K562 (cell line): ENCODE data around the gene DUS1L. TPM values are rescaled to one million over a fixed set of nuclear protein-coding genes. Genes with fewer than 3 reads are reported as not detected.
A peak's percentile ranks its signal among the peaks of the same experiment; 100 is the strongest.

Experiments used
- ATAC-seq: fragments of 200-7000 bp; cut with Tn5 transposase; 3 replicates; pipeline ENCODE4 v1.9.1; 2020; ENCODE audit warnings: moderate library complexity
- BruUV-seq: library from RNA; stranded (reverse); fragments of 400-500 nt; replicated peaks from 2 replicates; lab custom pipeline; 2021; lab: Mats Ljungman, UMichigan
- CTCF ChIA-PET: fragments of 300-600 bp; formaldehyde crosslinking; extraction: SDS; loops from one replicate; lab custom pipeline; 2021; ENCODE audit warnings: low intra/inter-chr PET ratio; lab: Yijun Ruan, JAX
- POLR2A ChIA-PET: fragments of 300-600, 350-650 bp; sonication (Branson Sonifier 250); formaldehyde crosslinking; extraction: SDS; loops from one replicate; lab custom pipeline; 2021; ENCODE audit warnings: antibody characterized with exemption, inconsistent platforms; lab: Yijun Ruan, JAX
- DNase-seq, 4 experiments: peaks; one replicate each; pipeline versions ENCODE4 v3.0.0 to v3.0.0-alpha.2; 2011 to 2018; ENCODE audit warnings: low spot score in 3 of 4, mixed read lengths in 3 of 4; ENCODE audit errors: extremely low read depth in 1 of 4
- FAIRE-seq: peaks from 2 replicates; lab custom pipeline; 2011; peaks lifted over from hg19 to GRCh38; lab: Jason Lieb, UNC
- H2AFZ ChIP-seq: 2 replicates; pipeline ENCODE4 v1.6.0; 2011; ENCODE audit warnings: low read depth, low read length, control low read depth, inconsistent platforms
- H3K27ac ChIP-seq: fragments of 200-600 bp; 3 replicates; pipeline ENCODE4 v1.8.0; 2011; ENCODE audit warnings: low read depth, mild to moderate bottlenecking, control low read depth, inconsistent platforms, low read length, moderate library complexity, mixed read lengths; ENCODE audit errors: extremely low read depth
- H3K27me3 ChIP-seq, 2 experiments: fragments of 300-600 bp in 1 of 2; 2 replicates in 1 of 2; 3 replicates in 1 of 2; pipeline versions ENCODE4 v1.6.0 to v1.8.0; 2011; ENCODE audit warnings: inconsistent platforms in 2 of 2, low read length in 2 of 2, mild to moderate bottlenecking in 1 of 2, mixed read lengths in 1 of 2, moderate library complexity in 1 of 2; ENCODE audit not compliant: control insufficient read depth in 2 of 2, insufficient read depth in 2 of 2
- H3K36me3 ChIP-seq: fragments of 300-600 bp; 3 replicates; pipeline ENCODE4 v1.8.0; 2011; ENCODE audit warnings: mild to moderate bottlenecking, low read length, inconsistent platforms; ENCODE audit not compliant: control insufficient read depth, insufficient read depth
- H3K4me1 ChIP-seq, 2 experiments: fragments of 200-600 bp in 1 of 2; replicated peaks in 1 of 2; 2 replicates in 1 of 2; 3 replicates in 1 of 2; pipeline versions ENCODE4 v1.5.1 to v1.8.0; 2011; ENCODE audit warnings: inconsistent platforms in 2 of 2, low read length in 2 of 2, mild to moderate bottlenecking in 1 of 2, mixed read lengths in 1 of 2, moderate library complexity in 1 of 2; ENCODE audit not compliant: control insufficient read depth in 2 of 2, insufficient read depth in 2 of 2
- H3K4me2 ChIP-seq: 2 replicates; pipeline ENCODE4 v1.6.1; 2011; ENCODE audit warnings: low read length, control low read depth, inconsistent platforms, mixed read lengths; ENCODE audit not compliant: insufficient read depth
- H3K4me3 ChIP-seq: fragments of 200-600 bp; sonication (generic), shearing (Covaris generic); 2 replicates; pipeline ENCODE4 v1.5.1; 2016; ENCODE audit warnings: control low read depth, inconsistent platforms
- H3K79me2 ChIP-seq: fragments of 200-600 bp; 3 replicates; pipeline ENCODE4 v1.8.0; 2011; ENCODE audit warnings: low read length, inconsistent platforms; ENCODE audit not compliant: control insufficient read depth, insufficient read depth
- H3K9ac ChIP-seq, 2 experiments: 2 replicates each; pipeline versions ENCODE4 v1.6.0 to v1.6.1; 2011; ENCODE audit warnings: low read depth in 2 of 2, low read length in 2 of 2, control low read depth in 1 of 2, inconsistent platforms in 1 of 2, mild to moderate bottlenecking in 1 of 2, mixed read lengths in 1 of 2; ENCODE audit not compliant: insufficient read depth in 1 of 2
- H3K9me1 ChIP-seq: one replicate; pipeline ENCODE4 v1.6.0; 2011; ENCODE audit warnings: inconsistent platforms, mild to moderate bottlenecking, low read length, moderate library complexity; ENCODE audit not compliant: control insufficient read depth, insufficient read depth
- H3K9me3 ChIP-seq: replicated peaks from 2 replicates; pipeline ENCODE4 v1.5.1; 2011; ENCODE audit warnings: low read depth, low read length, inconsistent platforms; ENCODE audit not compliant: control insufficient read depth, insufficient read depth
- H4K20me1 ChIP-seq: replicated peaks from 2 replicates; pipeline ENCODE4 v1.6.1; 2011; ENCODE audit warnings: low read length, inconsistent platforms, mixed read lengths; ENCODE audit not compliant: control insufficient read depth, insufficient read depth
- ARID3B ChIP-seq: fragments of 250-450 bp; sonication (Bioruptor Pico); IDR thresholded peaks from 2 replicates; pipeline ENCODE4 v1.4.0; 2020; ENCODE audit warnings: borderline replicate concordance
- BCOR ChIP-seq: fragments of 450-650 bp; IDR thresholded peaks from 2 replicates; pipeline ENCODE4 v1.6.1; 2016
- C11orf30 ChIP-seq: fragments of 450-650 bp; IDR thresholded peaks from 2 replicates; pipeline ENCODE4 v1.6.1; 2016; ENCODE audit warnings: low read depth, mild to moderate bottlenecking
- CHD4 ChIP-seq: fragments of 200-600 bp; sonication (generic); IDR thresholded peaks from 3 replicates; pipeline ENCODE4 v1.6.1; 2012; ENCODE audit warnings: low read depth, mild to moderate bottlenecking, mixed read lengths, low read length, inconsistent platforms; ENCODE audit not compliant: insufficient read depth, insufficient replicate concordance, poor library complexity, severe bottlenecking
- E2F3 ChIP-seq: fragments of 250-450 bp; sonication (Bioruptor Pico); IDR thresholded peaks from 2 replicates; pipeline ENCODE4 v1.4.0; 2020; ENCODE audit warnings: mild to moderate bottlenecking
- ETV1 ChIP-seq: fragments of 450-650 bp; conservative IDR thresholded peaks from 2 replicates; pipeline ENCODE4 v1.6.1; 2016; ENCODE audit warnings: missing genetic modification characterization, control low read depth, low read depth, missing compliant biosample characterization
- FOXM1 ChIP-seq, 2 experiments: fragments of 450-650 bp in 1 of 2; sonication (generic) in 1 of 2; formaldehyde crosslinking in 1 of 2; IDR thresholded peaks; 2 replicates each; pipeline versions ENCODE4 v1.6.1 to v1.9.0; 2017 to 2022; ENCODE audit warnings: low read depth in 2 of 2, mild to moderate bottlenecking in 2 of 2, missing genetic modification reagents in 1 of 2, moderate library complexity in 1 of 2
- GATA2 ChIP-seq: sonication (generic); formaldehyde crosslinking; IDR thresholded peaks from 2 replicates; pipeline ENCODE4 v1.4.0; 2020; ENCODE audit warnings: mild to moderate bottlenecking, missing genetic modification reagents
- NCOR1 ChIP-seq: fragments of 450-650 bp; IDR thresholded peaks from 2 replicates; pipeline ENCODE4 v1.6.1; 2016; ENCODE audit warnings: mild to moderate bottlenecking, moderate library complexity
- SMAD2 ChIP-seq: fragments of 150-350 bp; IDR thresholded peaks from 2 replicates; pipeline ENCODE4 v1.6.1; 2014; ENCODE audit warnings: low read depth, mild to moderate bottlenecking, low read length
- SNIP1 ChIP-seq: fragments of 450-650 bp; IDR thresholded peaks from 2 replicates; pipeline ENCODE4 v1.7.1; 2017; ENCODE audit warnings: low read depth, mild to moderate bottlenecking
- TAF7 ChIP-seq: fragments of 450-650 bp; IDR thresholded peaks from 2 replicates; pipeline ENCODE4 v1.6.1; 2016; ENCODE audit warnings: missing genetic modification characterization, missing compliant biosample characterization
- ZNF12 ChIP-seq: sonication (generic); formaldehyde crosslinking; IDR thresholded peaks from 2 replicates; pipeline ENCODE4 v1.4.0; 2020; ENCODE audit warnings: mild to moderate bottlenecking, missing genetic modification reagents
- ZNF217 ChIP-seq: sonication (generic); formaldehyde crosslinking; IDR thresholded peaks from 2 replicates; pipeline ENCODE4 v1.8.0; 2022; ENCODE audit warnings: mild to moderate bottlenecking, missing genetic modification reagents
- ZNF280B ChIP-seq: fragments of 250-450 bp; sonication (Bioruptor Pico); IDR thresholded peaks from 2 replicates; pipeline ENCODE4 v1.5.1; 2021; ENCODE audit warnings: mild to moderate bottlenecking
- ZNF316 ChIP-seq: fragments of 450-650 bp; IDR thresholded peaks from 2 replicates; pipeline ENCODE4 v1.6.1; 2016
- ZNF639 ChIP-seq, 2 experiments: fragments of 200-800 bp in 1 of 2; sonication (Bioruptor generic) in 1 of 2; sonication (generic) in 1 of 2; formaldehyde crosslinking in 1 of 2; IDR thresholded peaks in 1 of 2; conservative IDR thresholded peaks in 1 of 2; 2 replicates each; pipeline versions ENCODE4 v1.5.0 to v1.6.1; 2016 to 2020; ENCODE audit warnings: missing compliant biosample characterization in 1 of 2, missing genetic modification characterization in 1 of 2, missing genetic modification reagents in 1 of 2
- ZNF668 ChIP-seq: fragments of 250-450 bp; sonication (Bioruptor Pico); IDR thresholded peaks from 2 replicates; pipeline ENCODE4 v1.8.0; 2022; ENCODE audit warnings: mild to moderate bottlenecking, inconsistent platforms
- ZNF76 ChIP-seq: fragments of 250-450 bp; sonication (Bioruptor Pico); IDR thresholded peaks from 2 replicates; pipeline ENCODE4 v1.4.0; 2020; ENCODE audit warnings: mild to moderate bottlenecking, moderate library complexity, borderline replicate concordance
- WGBS: fragments of 100-300 bp; shearing (Covaris generic); methylation state at CpG from one replicate; pipeline ENCODE4 v1.1.6; 2016; ENCODE audit warnings: low coverage, mixed read lengths; ENCODE audit not compliant: insufficient coverage; ENCODE audit errors: missing lambda C conversion rate; 5-methylcytosine and 5-hydroxymethylcytosine counted together
- in situ Hi-C: fragments of 300-500 bp; cut with MboI; formaldehyde crosslinking; loops from 4 replicates; pipeline ENCODE4 v1.15.0; 2018; ENCODE audit warnings: inconsistent platforms, mixed read lengths
- intact Hi-C: fragments of 100-400 bp; cut with micrococcal nuclease; formaldehyde crosslinking; loops from 2 replicates; pipeline ENCODE4 v1.14.2; 2022
- polyA plus RNA-seq, 8 experiments: library from polyadenylated mRNA; depleted of rRNA in 4 of 8; stranded (reverse) in 5 of 8; unstranded in 3 of 8; fragments of >200 nt; fragmentation: Nextera tagmentation in 2 of 8; fragmentation: Illumina TruSeq in 1 of 8; extraction: Ambion mirVana in 2 of 8; extraction: Trizol in 1 of 8; gene quantifications; 2 replicates each; pipeline versions ENCODE4 v1.2.1 to v1.2.3, GENCODE V29; 2011 to 2014; ENCODE audit warnings: inconsistent platforms in 1 of 8, missing spikeins in 1 of 8
- total RNA-seq, 7 experiments: library from RNA; depleted of rRNA in 6 of 7; stranded (reverse); fragments of >200 nt in 6 of 7; fragmentation: Illumina TruSeq in 2 of 7; extraction: Trizol in 2 of 7; gene quantifications; 2 replicates each; pipeline versions ENCODE4 v1.2.1 to v1.2.3, GENCODE V29; 2011 to 2021; ENCODE audit warnings: low replicate concordance in 1 of 7

The DUS1L gene
- total and polyA plus RNA-seq, 9 of the 15 experiments (the other 6 are each of a cell fraction or from before 2014, with no cell fraction given), result 7.8 to 210 (median 83.9) TPM

GRCh38 chr17:82021900-82022309 lies 43.7 kb downstream of the DUS1L start:
- Histone ChIP-seq H3K4me2 (peak overlapping the region; percentile 84), H3K27me3 (no peaks in the 10 kb centered on the region), H3K4me3 (peak overlapping the region; percentile 91), H3K27ac (peak overlapping the region; percentile 77), H3K9ac (peak overlapping the region; percentile 75 to 95), H3K79me2 (peaks cover 36% of the 10 kb centered on the region), H2AFZ (no peak overlapping the region), H3K9me1 (no peaks in the 10 kb centered on the region), H4K20me1 (peaks cover 17% of the 10 kb centered on the region), H3K4me1 (peaks cover 14 to 91% of the 10 kb centered on the region in 2 experiments), H3K36me3 (peaks cover 30% of the 10 kb centered on the region; the same call in 1 of the 3 replicates), H3K9me3 (no peaks in the 10 kb centered on the region)
- ChIA-PET CTCF (interaction anchor here (6.6 kb wide), 1 partner anchor 62 kb away, joined by 103 read pairs; the partner anchor contains the start of gene NOTUM), POLR2A (interaction anchor here (0.6 to 5.0 kb wide), 5 partner anchors 9 to 130 kb away, joined by 3 to 51 read pairs (median 4); partner anchors contain the start of genes ALYREF, ANAPC11, DCXR and PCYT2)
- in situ Hi-C loops (no loop called here), intact Hi-C loops (loop anchor here (1.0 to 5.0 kb wide), 3 partner anchors 45 to 161 kb away; partner anchors contain the start of genes ASPSCR1 and P4HB)
- DNase-seq (peak in 2 of 4 experiments; percentile 60 to 79), ATAC-seq (peak; percentile 1; the same call in 1 of the 3 replicates), FAIRE-seq (peak; percentile 90)
- under 1% methylated on average over 10 of the region's 10 CpGs for WGBS
- BruUV-seq, result no TSS peak
- TF ChIP-seq ZNF12 (CRISPR knock-in tag) (no peak), SNIP1 (no peak), ETV1 (tag) (no peak), E2F3 (CRISPR knock-in tag) (no peak), ZNF217 (CRISPR knock-in tag) (no peak), TAF7 (tag) (no peak), ZNF280B (no peak), ZNF76 (CRISPR knock-in tag) (no peak), BCOR (no peak), FOXM1 (IDR thresholded peaks at IDR 0.05; ENCODE audit: low read depth) (no peak), FOXM1 (CRISPR knock-in tag; IDR thresholded peaks at IDR 0.05; ENCODE audit: low read depth) (no peak), GATA2 (CRISPR knock-in tag) (0 out of 2 replicates have a peak, but pooled peaks have one; percentile 12), CHD4 (peak; percentile 30), ARID3B (CRISPR knock-in tag) (no peak), ZNF316 (no peak), ZNF639 (CRISPR knock-in tag; conservative IDR thresholded peaks at IDR 0.05 in 1 of 2, IDR thresholded peaks at IDR 0.05 in 1 of 2) (0 out of 4 replicates have a peak, but pooled peaks of 1 of the 2 experiments have one; percentile 42), SMAD2 (no peak), C11orf30 (no peak), NCOR1 (no peak), ZNF668 (CRISPR knock-in tag) (no peak)
